SKM-1 treated with dmso at 0.1 percent for 144 hours (cell line): ENCODE results near the gene SUPT20HL1.
A peak's percentile ranks its signal among the peaks of the same experiment; 100 is the strongest.
"Not testable (repeated sequence)": the region's sequence is repeated elsewhere in the genome, so short reads cannot be mapped to it uniquely, and the experiment has no call there.

Source experiments
- DNase-seq: peaks from one replicate; lab custom pipeline; 2025; ENCODE audit not compliant: unreplicated experiment; lab: John Stamatoyannopoulos, UW

SUPT20HL1 gene

DNA sequence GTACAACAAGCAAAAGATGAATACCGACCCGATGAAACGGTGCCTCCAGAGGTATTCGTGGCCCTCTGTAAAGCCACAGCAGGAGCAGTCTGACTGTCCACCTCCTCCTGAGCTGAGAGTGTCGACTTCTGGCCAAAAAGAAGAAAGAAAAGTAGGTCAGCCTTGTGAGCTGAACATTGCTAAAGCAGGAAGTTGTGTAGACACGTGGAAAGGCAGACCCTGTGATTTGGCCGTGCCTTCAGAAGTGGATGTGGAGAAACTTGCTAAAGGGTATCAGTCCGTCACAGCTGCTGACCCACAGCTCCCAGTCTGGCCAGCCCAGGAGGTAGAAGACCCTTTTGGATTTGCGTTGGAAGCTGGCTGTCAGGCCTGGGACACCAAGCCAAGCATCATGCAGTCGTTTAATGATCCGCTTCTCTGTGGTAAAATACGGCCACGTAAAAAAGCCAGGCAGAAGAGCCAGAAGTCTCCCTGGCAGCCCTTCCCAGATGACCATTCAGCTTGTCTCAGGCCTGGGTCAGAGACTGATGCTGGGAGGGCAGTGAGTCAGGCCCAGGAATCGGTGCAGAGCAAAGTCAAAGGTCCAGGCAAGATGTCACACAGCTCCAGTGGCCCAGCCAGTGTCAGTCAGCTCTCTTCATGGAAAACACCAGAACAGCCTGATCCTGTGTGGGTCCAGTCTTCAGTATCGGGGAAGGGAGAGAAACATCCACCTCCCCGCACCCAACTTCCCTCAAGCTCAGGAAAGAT is 3.2 kb downstream of the SUPT20HL1 start:
- not testable (repeated sequence) for DNase-seq

DNA sequence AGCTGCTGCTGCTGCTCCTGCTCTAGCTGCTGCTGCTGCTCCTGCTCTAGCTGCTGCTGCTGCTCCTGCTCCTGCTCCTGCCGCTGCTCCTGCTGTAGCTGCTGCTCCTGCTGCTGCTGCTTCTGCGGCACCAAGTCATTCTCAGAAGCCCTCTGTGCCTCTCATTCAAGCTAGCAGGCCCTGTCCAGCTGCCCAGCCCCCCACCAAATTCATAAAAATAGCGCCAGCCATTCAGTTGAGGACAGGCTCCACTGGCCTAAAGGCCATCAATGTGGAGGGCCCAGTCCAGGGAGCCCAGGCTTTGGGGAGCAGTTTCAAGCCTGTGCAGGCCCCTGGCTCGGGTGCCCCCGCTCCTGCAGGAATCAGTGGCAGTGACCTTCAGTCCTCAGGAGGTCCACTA is 3.9 kb downstream of the SUPT20HL1 start:
- DNase-seq = no peak

DNA sequence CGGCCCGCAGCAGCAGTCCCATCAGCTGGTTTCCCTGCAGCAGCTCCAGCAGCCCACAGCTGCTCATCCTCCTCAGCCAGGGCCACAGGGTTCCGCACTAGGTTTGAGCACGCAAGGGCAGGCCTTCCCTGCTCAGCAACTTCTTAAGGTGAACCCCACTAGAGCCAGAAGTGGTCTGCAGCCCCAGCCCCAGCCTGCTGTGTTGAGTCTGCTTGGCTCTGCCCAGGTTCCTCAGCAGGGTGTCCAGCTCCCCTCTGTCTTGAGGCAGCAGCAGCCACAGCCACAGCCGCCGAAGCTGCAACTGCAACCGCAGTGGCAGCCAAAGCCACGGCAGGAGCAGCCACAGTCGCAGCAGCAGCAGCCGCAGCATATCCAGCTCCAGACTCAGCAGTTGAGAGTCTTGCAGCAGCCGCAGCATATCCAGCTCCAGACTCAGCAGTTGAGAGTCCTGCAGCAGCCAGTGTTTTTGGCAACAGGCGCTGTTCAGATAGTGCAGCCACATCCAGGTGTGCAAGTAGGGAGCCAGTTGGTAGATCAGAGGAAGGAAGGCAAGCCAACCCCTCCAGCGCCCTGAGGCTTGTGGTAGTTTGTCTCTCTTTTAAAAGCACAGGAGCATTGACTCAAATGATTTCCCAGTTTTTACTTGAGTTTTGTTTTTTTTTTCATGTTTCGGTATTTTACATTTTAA is 4.6 kb downstream of the SUPT20HL1 start:
- no peak for DNase-seq

DNA sequence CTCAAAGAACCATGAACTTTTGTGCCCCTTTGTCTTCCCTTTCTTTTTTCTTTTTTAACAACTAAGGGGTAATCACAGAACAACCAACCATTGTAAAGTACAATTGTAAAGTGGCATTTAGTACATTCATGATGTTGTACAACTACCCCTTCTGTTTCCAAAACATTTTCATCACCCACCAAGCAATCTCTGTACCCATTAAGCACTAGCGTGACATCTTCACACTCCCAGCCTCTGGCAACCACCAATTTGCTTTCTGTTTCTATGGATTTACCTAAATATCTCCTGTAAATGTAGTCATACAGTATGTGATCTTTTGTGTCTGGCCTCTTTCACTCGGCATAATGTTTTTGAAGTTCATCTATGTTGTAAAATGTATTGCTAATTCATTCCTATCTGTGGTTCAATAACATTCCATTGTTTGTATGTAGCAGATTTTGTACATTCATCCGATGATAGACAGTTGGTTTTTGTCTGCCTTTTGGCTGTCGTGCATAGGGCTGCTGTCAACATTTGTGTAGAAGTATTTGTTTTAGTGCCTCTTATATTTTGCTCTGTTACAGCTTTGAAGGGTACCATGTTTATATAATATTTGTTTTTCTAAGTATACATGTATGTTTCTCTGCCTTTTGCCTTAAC is 6.4 kb downstream of the SUPT20HL1 start:
- DNase-seq = not testable (repeated sequence)

DNA sequence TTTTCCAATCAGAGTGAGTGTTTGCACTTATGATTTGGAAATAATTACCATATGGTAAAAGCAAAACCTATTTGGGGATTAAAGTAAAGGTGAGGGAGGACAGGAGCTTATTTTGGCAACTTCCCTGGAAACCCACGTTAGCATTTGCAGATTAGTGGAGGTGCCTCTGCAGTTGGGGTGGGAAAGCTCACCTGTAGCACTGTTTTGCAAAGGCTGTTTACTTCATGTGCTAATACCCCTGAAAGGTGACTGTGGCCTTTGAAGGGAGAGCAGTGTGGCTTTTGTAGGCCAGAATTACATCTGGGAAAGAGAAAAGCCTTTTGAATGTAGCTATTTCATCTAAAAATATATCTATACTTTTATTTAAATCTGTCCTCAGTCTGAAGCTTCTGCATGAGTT is 9.4 kb downstream of the SUPT20HL1 start:
- DNase-seq = no peak

DNA sequence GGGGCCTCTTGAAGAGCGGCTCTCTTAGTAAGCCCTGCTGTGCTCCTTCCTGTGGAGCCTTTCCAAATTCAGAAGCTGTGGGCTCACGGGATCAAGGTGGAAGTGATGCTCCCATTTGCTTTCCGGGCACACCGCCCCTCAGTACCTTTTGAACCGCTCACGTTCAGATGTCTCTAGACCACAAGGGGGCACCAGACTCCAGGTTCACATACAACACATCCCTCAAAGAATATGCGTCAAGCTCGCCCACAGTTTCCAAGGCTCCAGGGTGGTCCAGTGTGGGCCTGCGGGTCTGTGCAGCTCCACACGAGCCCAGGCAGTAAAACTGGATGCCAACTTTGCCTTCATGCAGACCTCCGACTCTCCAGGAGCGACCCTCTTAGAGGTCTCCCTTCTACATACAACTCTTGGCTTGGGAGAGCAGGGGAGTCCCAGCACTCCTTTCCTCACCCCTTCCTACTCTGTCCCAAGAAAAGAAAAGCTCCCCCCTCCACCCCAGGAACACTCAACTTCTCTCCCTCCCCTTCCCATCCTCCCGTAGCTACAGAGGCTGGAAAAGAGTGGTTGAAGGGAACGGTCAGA is 11.0 kb downstream of the SUPT20HL1 start:
- DNase-seq = no peak

DNA sequence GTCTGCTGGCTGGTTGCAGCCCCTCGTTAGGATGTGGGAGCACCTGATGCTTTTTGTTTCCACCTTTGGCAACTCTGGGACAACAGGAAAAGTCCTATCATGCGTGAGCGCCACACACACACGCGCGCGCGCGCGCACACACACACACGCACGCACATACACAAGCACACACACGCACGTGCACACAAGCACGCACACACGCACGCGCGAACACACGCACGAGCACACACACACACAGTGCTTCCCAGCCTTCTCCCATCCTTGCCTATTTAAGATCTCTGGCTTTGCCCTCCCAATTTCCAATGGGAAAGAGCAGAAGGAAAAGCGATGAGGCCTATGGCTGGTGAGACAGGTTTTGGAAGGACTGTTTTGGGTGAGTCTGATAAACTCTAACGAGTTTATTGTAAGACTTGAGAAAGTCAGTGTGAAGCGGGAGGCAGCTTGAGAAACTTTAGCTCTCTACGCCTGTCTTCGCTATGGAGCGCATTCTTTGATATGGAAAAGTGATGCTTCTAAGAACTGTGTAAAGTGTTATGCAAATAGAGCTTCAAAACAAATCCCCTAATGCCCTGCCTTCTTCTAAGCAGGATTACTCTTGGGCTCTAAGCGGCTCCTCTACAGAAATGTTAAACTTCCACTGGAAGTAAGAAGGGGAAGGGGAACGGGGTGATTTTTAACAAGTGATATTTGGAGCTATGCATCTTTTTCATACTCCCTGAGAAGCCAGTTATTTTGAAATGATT is 11.8 kb downstream of the SUPT20HL1 start:
- no peak for DNase-seq

DNA sequence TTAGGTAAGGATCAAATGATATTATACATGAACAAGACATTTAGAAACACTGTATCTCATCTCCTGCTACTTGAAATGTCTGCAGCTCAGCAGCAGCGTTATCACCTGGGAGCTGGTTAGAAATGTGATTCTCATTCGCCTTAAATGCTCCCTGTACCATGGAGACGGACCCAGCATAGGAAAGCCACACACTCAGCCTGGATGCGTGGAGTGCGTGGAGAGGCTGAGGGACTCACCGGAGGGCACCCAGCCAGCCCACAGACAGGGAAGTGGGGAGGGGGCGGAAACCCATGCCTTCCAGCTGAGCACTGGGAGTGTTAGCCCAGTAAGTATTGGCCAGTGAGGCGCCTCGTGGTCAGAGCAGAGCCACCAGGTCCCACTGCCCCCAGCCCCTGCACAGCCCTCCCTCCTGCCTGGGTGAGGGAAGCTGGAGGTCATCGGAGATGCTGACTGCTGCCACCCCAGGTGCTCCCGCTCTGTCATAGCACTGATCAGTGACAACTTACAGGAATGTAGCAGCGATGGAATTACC is 15.2 kb downstream of the SUPT20HL1 start:
- no peak for DNase-seq

DNA sequence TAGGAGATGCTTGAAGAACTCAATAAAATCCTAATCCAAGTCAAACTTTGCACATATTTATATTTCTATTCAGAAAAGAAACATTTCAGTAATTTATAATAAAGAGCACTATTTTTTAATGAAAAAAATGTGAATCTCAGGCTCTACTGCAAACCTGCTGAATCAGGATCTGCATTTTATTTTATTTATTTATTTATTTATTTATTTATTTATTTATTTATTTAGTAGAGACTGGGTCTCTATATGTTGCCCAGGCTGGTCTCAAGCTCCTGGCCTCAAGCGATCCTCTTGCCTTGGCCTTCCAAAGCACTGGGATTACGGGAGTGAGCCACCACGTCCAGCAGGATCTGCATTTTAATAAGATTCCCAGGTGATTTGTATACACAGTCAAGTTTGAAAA is 16.0 kb downstream of the SUPT20HL1 start:
- DNase-seq = no peak

DNA sequence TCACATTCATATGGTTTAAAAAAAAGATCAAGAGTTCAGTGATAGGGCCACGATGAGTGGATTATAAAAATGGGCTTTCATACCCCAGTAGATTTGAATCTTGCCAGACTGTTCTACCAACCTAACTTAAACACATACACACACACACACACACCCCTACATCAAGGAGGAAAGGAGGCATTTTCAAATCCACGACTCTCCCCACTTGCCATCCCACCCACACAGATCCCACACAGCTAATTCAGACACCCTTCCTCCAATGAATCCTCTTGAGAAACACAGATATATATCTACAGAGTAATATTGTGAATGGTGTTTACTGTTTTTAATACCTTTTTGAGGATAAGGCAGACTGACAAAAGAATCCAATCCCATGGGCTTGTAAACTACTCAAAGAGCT is 16.8 kb downstream of the SUPT20HL1 start:
- no peak for DNase-seq

DNA sequence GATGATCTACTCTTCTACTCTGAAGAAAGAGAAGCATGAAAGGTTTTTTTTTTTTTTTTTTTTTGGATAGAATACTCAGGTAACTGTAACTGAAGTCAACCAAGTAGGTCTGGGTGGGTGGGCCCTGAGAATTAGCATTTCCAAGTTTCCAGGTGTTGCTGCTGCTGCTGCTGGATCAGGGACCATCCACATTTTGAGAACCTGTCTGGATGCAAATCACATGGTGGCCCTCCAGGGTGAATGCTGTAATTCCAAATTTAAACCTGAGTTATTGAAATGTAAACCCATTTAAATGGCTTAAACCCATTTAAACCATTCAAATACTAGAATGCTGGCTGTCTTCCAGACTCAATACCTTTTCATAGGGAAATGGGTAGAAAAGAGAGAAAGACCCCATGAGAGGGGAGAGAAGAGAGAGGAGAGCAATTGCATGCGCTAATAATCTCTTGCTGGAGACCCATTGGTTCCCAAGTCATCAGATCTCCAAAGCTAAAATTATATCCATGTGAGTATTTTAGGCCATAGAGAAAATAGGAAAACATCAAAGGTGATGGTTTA is 17.6 kb downstream of the SUPT20HL1 start:
- DNase-seq = no peak

DNA sequence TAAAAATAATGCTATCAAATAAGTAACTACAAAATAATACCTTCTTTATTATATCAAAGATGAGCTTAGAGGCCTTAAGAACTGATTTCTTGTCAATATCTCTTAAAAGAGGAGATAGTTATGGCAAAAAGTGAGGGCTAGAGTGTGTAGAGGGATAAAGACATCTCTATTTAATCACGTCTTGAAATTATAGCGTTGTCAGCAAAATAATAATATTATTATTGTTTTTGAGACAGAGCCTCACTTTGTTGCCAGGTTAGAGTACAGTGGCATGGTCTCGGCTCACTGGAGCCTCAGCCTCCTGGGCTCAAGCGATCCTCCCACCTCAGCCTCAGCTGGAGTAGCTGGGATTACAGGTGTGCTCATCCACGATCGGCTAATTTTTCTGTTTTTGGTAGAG is 18.3 kb downstream of the SUPT20HL1 start:
- no peak for DNase-seq

DNA sequence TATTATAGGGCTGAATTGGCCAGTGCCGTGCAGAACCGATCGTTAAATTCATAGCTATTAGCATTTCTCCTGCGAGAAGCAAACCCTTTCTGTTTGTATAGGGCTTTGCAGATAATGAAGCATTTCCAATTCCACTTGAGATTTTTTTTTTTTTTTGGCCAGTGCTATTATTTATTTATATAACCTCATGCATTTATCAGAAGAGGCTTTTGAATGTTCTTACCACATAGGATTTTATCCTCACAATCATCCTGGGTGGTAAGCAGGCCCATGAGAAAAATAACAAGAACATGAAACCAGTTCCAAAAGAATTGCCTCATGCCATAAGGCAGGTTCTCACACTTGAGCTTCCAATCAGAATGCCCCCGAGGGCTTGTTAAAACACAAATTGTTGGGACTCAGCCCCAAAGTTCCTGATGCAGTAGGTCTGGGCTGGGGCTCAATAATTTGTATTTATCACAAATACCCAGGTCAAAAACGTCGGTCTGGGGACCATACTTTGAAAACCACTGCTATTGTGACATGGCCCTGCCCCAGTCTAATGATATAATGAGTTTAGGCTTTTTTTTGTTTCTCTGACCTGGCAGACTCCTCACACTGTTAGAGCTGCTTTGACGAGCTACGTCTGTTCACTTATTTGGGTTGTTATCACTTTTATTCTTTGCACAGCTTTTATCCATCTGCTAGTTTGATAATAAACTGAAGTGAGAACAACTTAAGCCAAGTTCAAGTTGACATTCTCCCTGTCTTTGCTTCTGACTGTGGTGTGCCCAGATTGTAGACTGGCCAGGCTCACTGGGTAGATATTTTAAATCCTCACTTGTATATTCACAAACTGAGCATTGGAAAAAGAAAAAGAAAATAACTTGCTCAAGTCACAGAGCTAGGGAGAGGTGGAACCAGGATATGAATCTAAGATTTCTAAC is 20.1 kb downstream of the SUPT20HL1 start:
- DNase-seq = no peak

DNA sequence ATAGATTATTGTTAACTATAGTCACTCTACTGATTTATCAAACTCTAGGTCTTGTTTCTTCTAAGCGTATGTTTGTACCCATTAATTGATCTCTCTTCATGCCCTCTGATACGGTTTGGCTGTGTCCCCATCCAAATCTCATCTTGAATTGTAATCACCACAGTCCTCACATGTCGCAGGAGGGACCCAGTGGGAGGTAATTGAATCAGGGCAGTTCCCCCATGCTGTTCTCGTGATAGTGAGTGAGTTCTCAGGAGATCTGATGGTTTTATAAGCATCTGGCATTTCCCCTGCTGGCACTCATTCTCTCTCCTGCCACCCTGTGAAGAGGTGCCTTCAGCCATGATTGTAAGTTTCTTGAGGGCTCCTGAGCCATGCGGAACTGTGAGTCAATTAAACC is 21.9 kb downstream of the SUPT20HL1 start:
- DNase-seq = not testable (repeated sequence)

DNA sequence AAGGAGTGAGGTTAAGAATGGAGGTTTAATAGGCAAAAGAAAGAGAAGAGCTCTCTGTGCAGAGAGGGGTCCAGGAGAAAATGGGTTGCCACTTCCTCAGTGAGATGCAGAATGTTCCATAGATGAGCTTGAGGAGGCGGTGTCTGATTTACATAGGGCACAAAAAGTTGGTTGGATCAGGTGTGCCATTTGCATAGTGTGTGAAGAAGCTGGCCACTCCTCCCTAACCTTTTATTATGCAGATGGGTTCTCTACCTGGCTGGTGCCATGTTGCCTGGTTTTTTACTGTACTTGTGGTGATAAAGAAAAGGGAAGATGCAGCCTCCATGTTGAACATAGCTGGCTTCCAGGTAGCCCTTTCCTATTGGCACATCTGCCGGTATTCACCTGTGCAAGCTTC is 27.3 kb downstream of the SUPT20HL1 start:
- DNase-seq = no peak

DNA sequence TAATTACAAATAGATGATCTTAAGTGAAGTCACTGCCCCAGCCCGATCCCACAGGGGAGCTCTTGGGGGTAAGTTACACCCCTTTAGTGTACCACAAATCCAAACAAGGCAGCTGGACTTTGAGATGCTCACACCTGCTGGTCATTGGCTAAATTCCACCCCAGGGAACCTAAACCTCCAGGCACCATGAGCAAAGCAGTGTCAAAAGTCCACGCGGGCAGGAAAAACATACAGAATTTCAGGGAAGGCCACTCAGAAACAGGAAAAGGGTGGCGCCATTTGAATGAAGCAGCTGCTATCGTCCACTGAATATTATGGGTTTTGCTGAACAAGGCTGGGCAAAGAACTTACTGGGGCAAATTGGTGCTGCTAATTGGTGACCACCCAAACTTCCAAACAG is 30.9 kb downstream of the SUPT20HL1 start:
- no peak for DNase-seq

DNA sequence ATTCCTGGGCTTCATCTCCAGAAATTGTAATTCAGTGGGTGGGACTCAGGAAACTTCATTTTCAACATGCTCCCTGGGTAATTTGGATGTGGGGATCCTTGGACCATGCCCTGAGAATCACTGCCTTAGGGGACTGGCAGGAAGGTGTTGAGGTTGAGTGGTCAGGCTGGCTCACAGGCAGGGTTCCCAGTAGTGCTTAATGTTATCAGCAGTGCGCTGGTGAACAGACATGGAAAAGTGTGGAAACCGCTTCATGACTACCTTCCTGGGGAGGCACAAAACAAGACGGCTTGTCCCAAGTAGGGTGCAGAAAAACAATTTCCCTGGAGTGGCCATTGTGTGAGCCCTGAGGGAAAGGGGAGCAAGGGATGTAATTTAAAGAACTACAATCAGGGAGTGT is 31.4 kb downstream of the SUPT20HL1 start:
- no peak for DNase-seq

DNA sequence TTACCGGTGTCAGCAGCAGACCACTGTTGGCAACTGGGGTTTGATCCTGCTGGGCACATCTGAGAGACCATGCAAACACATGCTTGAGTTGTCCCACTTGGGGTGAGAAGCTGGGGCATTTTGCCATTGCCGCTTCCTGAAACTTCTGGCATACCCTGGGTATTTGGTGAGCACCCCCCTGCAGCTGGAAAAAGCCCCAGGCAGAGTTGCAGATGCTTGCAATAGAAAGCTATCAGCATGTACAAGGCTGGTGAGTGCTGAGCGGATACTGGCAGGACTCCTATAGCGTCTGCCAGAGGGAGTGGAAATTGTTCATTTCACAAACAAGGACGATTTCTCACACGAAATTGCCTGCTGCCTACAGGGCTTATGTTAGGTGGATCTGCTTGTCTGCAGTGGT is 32.3 kb downstream of the SUPT20HL1 start:
- DNase-seq = no peak

DNA sequence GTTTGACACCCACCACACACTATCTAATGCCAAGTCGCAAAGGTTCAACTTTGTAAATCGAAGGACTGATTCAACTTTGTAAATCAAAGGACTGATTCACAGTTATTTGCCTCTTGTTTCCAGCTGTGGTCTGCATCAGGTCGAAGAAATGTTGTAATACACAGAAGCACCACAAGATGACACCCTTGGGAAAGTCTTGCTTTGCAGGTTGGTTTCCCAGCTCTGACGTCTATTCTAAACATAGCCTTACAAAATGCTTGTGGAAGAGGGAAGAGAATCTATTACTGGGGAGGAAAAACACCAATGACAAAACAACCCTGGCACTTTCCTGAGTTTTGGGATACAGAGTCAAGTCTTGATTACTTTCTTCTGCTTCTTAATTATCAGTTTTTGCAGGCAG is 35.3 kb downstream of the SUPT20HL1 start:
- peak; percentile 46 for DNase-seq
